Mesenchymal stem cell (in vitro differentiated cells and primary cell): ENCODE measurements around the gene KLHDC7B.
A peak's percentile ranks its signal among the peaks of the same experiment; 100 is the strongest.

Source experiments
- DNase-seq: peaks from one replicate; pipeline ENCODE4 v3.0.0-alpha.2; 2013
- H2AFZ ChIP-seq: one replicate; pipeline ENCODE4 v1.6.1; 2013; ENCODE audit warnings: low read depth, mild to moderate bottlenecking, control low read depth, inconsistent platforms, low read length, moderate library complexity
- H2AK5ac ChIP-seq: 2 replicates; pipeline ENCODE4 v1.6.1; 2013; ENCODE audit warnings: low read length, moderate library complexity, mild to moderate bottlenecking, inconsistent platforms; ENCODE audit not compliant: severe bottlenecking
- H2BK120ac ChIP-seq: one replicate; pipeline ENCODE4 v1.6.1; 2013; ENCODE audit warnings: low read depth, mild to moderate bottlenecking, inconsistent platforms, low read length, moderate library complexity
- H2BK12ac ChIP-seq, 2 experiments: one replicate each; pipeline ENCODE4 v1.6.1; 2013; ENCODE audit warnings: inconsistent platforms in 2 of 2, low read length in 2 of 2, mild to moderate bottlenecking in 2 of 2, moderate library complexity in 2 of 2, control low read depth in 1 of 2
- H2BK15ac ChIP-seq: one replicate; pipeline ENCODE4 v1.6.1; 2013; ENCODE audit warnings: mild to moderate bottlenecking, low read depth, inconsistent platforms; ENCODE audit not compliant: poor library complexity, severe bottlenecking
- H2BK5ac ChIP-seq: 2 replicates; pipeline ENCODE4 v1.6.1; 2013; ENCODE audit warnings: low read depth, mild to moderate bottlenecking, low read length, control low read depth, inconsistent platforms; ENCODE audit not compliant: poor library complexity, severe bottlenecking
- H3K14ac ChIP-seq, 2 experiments: one replicate each; pipeline ENCODE4 v1.6.1; 2013; ENCODE audit warnings: inconsistent platforms in 2 of 2, low read length in 2 of 2, control low read depth in 1 of 2, mild to moderate bottlenecking in 1 of 2, moderate library complexity in 1 of 2
- H3K18ac ChIP-seq, 2 experiments: one replicate each; pipeline ENCODE4 v1.6.1; 2013; ENCODE audit warnings: inconsistent platforms in 2 of 2, low read length in 2 of 2, control low read depth in 1 of 2, low read depth in 1 of 2, mild to moderate bottlenecking in 1 of 2
- H3K23ac ChIP-seq, 2 experiments: one replicate each; pipeline ENCODE4 v1.6.1; 2013; ENCODE audit warnings: inconsistent platforms in 2 of 2, low read length in 2 of 2, mild to moderate bottlenecking in 2 of 2, moderate library complexity in 2 of 2, control low read depth in 1 of 2
- H3K27ac ChIP-seq: 2 replicates; pipeline ENCODE4 v1.5.1; 2013; ENCODE audit warnings: mild to moderate bottlenecking, moderate library complexity, low read length, control low read depth, inconsistent platforms; ENCODE audit not compliant: poor library complexity, severe bottlenecking
- H3K27me3 ChIP-seq, 2 experiments: 2 replicates each; pipeline versions ENCODE4 v1.6.1 to v1.7.0; 2013; ENCODE audit warnings: low read length in 2 of 2, mild to moderate bottlenecking in 2 of 2, moderate library complexity in 2 of 2, control low read depth in 1 of 2, inconsistent platforms in 1 of 2; ENCODE audit not compliant: control insufficient read depth in 1 of 2, insufficient read depth in 1 of 2
- H3K36me3 ChIP-seq, 2 experiments: 2 replicates each; pipeline versions ENCODE4 v1.6.1 to v1.7.0; 2013; ENCODE audit warnings: low read length in 2 of 2, control low read depth in 1 of 2, inconsistent platforms in 1 of 2, low read depth in 1 of 2, mild to moderate bottlenecking in 1 of 2; ENCODE audit not compliant: insufficient read depth in 2 of 2, control insufficient read depth in 1 of 2
- H3K4ac ChIP-seq, 2 experiments: one replicate each; pipeline ENCODE4 v1.6.1; 2013; ENCODE audit warnings: inconsistent platforms in 2 of 2, low read length in 2 of 2, mild to moderate bottlenecking in 2 of 2, moderate library complexity in 2 of 2, control low read depth in 1 of 2, low read depth in 1 of 2
- H3K4me1 ChIP-seq: 2 replicates; pipeline ENCODE4 v1.6.1; 2013; ENCODE audit warnings: low read depth, low read length, control low read depth; ENCODE audit not compliant: control insufficient read depth, insufficient read depth
- H3K4me2 ChIP-seq: 2 replicates; pipeline ENCODE4 v1.6.1; 2013; ENCODE audit warnings: low read length, mild to moderate bottlenecking, inconsistent platforms; ENCODE audit not compliant: poor library complexity, severe bottlenecking
- H3K4me3 ChIP-seq, 2 experiments: 2 replicates each; pipeline versions ENCODE4 v1.5.1 to v1.7.0; 2013; ENCODE audit warnings: low read length in 2 of 2, mild to moderate bottlenecking in 2 of 2, control low read depth in 1 of 2, low read depth in 1 of 2; ENCODE audit not compliant: insufficient read depth in 1 of 2
- H3K79me1 ChIP-seq: replicated peaks from 2 replicates; pipeline ENCODE4 v1.6.1; 2013; ENCODE audit warnings: mild to moderate bottlenecking, control low read depth, low read length, inconsistent platforms; ENCODE audit not compliant: poor library complexity, severe bottlenecking
- H3K9ac ChIP-seq: 2 replicates; pipeline ENCODE4 v1.7.0; 2013; ENCODE audit warnings: mild to moderate bottlenecking, low read length, moderate library complexity
- H3K9me3 ChIP-seq: 2 replicates; pipeline ENCODE4 v1.7.0; 2013; ENCODE audit warnings: mild to moderate bottlenecking, low read length; ENCODE audit not compliant: control insufficient read depth
- H4K8ac ChIP-seq: one replicate; pipeline ENCODE4 v1.6.1; 2013; ENCODE audit warnings: inconsistent platforms, mild to moderate bottlenecking, low read length, moderate library complexity
- H4K91ac ChIP-seq: one replicate; pipeline ENCODE4 v1.6.1; 2013; ENCODE audit warnings: mild to moderate bottlenecking, low read length, inconsistent platforms
- WGBS: methylation state at CpG from one replicate; pipeline ENCODE4 v1.1.7; 2013; ENCODE audit warnings: mixed read lengths; 5-methylcytosine and 5-hydroxymethylcytosine counted together

The KLHDC7B gene

GRCh38 chr22:50507421-50507990, 38.2 kb upstream of the KLHDC7B start, which contains the start of gene LMF2:
LMF2 (minus strand) TSS chr22:50507702; CDS start chr22:50507675, 27 bp downstream.
- H3K79me1 ChIP-seq, result peaks cover 29% of the 10 kb centered on the region
- H4K91ac ChIP-seq, result peak within 1 kb of the TSS; percentile 95
- peak within 1 kb of the TSS; percentile 97 for H4K8ac ChIP-seq
- H3K27me3 ChIP-seq, result no peaks in the 10 kb centered on the region
- WGBS, result 0% methylated on average over 9 of the region's 62 CpGs
- no peak within 1 kb of the TSS for H2AK5ac ChIP-seq
- peak within 1 kb of the TSS; percentile 97 for H3K18ac ChIP-seq
- peaks cover 12% of the 10 kb centered on the region for H3K4me1 ChIP-seq
- peak within 1 kb of the TSS; percentile 41 to 80 for H3K4ac ChIP-seq
- H2BK12ac ChIP-seq, result no peak within 1 kb of the TSS
- H3K14ac ChIP-seq, result peak within 1 kb of the TSS in 1 of 2 experiments; percentile 92
- DNase-seq, result peak; percentile 79
- no peaks in the 10 kb centered on the region for H3K9me3 ChIP-seq
- H3K4me2 ChIP-seq, result peak within 1 kb of the TSS; percentile 64
- H3K23ac ChIP-seq, result peak within 1 kb of the TSS in 1 of 2 experiments; percentile 46
- peak within 1 kb of the TSS; percentile 99 to 100 for H3K4me3 ChIP-seq
- H3K27ac ChIP-seq, result peak within 1 kb of the TSS; percentile 60
- H2BK5ac ChIP-seq, result no peak within 1 kb of the TSS
- H3K36me3 ChIP-seq, result peaks cover 29 to 37% of the 10 kb centered on the region in 2 experiments
- H3K9ac ChIP-seq, result peak within 1 kb of the TSS; percentile 97
- peak within 1 kb of the TSS; percentile 80 for H2BK15ac ChIP-seq
- H2BK120ac ChIP-seq, result no peak within 1 kb of the TSS
- H2AFZ ChIP-seq, result peak within 1 kb of the TSS; percentile 55

GRCh38 chr22:50507991-50508884, 37.5 kb upstream of the KLHDC7B start, which contains the start of gene NCAPH2:
NCAPH2 (plus strand) TSS chr22:50508224; CDS start chr22:50508338, 114 bp downstream.
- H2BK12ac ChIP-seq, result no peak within 1 kb of the TSS
- no peaks in the 10 kb centered on the region for H3K27me3 ChIP-seq
- H2BK15ac ChIP-seq, result peak within 1 kb of the TSS; percentile 80
- H3K4ac ChIP-seq, result peak within 1 kb of the TSS in 1 of 2 experiments; percentile 80
- no peak within 1 kb of the TSS for H2BK5ac ChIP-seq
- no peak within 1 kb of the TSS for H2BK120ac ChIP-seq
- peak within 1 kb of the TSS; percentile 60 for H3K27ac ChIP-seq
- H3K9me3 ChIP-seq, result no peaks in the 10 kb centered on the region
- peak within 1 kb of the TSS in 1 of 2 experiments; percentile 92 for H3K14ac ChIP-seq
- H2AK5ac ChIP-seq, result no peak within 1 kb of the TSS
- H3K9ac ChIP-seq, result peak within 1 kb of the TSS; percentile 97
- peak within 1 kb of the TSS; percentile 97 for H3K18ac ChIP-seq
- WGBS, result under 1% methylated on average over 51 of the region's 76 CpGs
- peak; percentile 96 for DNase-seq
- H3K79me1 ChIP-seq, result peaks cover 28% of the 10 kb centered on the region
- H4K91ac ChIP-seq, result peak within 1 kb of the TSS; percentile 95
- peaks cover 22 to 32% of the 10 kb centered on the region in 2 experiments for H3K36me3 ChIP-seq
- H3K4me2 ChIP-seq, result peak within 1 kb of the TSS; percentile 64
- H2AFZ ChIP-seq, result peak within 1 kb of the TSS; percentile 55
- peak within 1 kb of the TSS; percentile 99 to 100 for H3K4me3 ChIP-seq
- peak within 1 kb of the TSS in 1 of 2 experiments; percentile 46 for H3K23ac ChIP-seq
- H3K4me1 ChIP-seq, result peaks cover 14% of the 10 kb centered on the region
- H4K8ac ChIP-seq, result peak within 1 kb of the TSS; percentile 97

GRCh38 chr22:50508897-50509296, 36.8 kb upstream of the KLHDC7B start:
- Histone ChIP-seq H2AK5ac (no peak overlapping the region), H3K23ac (no peak overlapping the region), H3K27me3 (no peaks in the 10 kb centered on the region), H3K79me1 (peaks cover 26% of the 10 kb centered on the region), H3K4me2 (peak overlapping the region; percentile 61), H3K9ac (peak overlapping the region; percentile 84), H3K27ac (no peak overlapping the region), H3K4ac (peak overlapping the region in 1 of 2 experiments; percentile 11), H4K8ac (no peak overlapping the region), H2BK15ac (no peak overlapping the region), H3K18ac (no peak overlapping the region), H3K9me3 (no peaks in the 10 kb centered on the region), H3K4me1 (peaks cover 14% of the 10 kb centered on the region), H2AFZ (no peak overlapping the region), H2BK5ac (no peak overlapping the region), H4K91ac (no peak overlapping the region), H3K4me3 (peak overlapping the region in 1 of 2 experiments; percentile 85), H2BK120ac (no peak overlapping the region), H2BK12ac (no peak overlapping the region), H3K36me3 (peaks cover 19 to 26% of the 10 kb centered on the region in 2 experiments), H3K14ac (peak overlapping the region in 1 of 2 experiments; percentile 76)
- 42% methylated on average over 3 of the region's 3 CpGs for WGBS
- DNase-seq, result no peak

- H3K14ac ChIP-seq, result no peak overlapping the region
- no peaks in the 10 kb centered on the region for H3K9me3 ChIP-seq
- over 99% methylated on average over 15 of the region's 15 CpGs for WGBS
- H3K27ac ChIP-seq, result no peak overlapping the region
- H4K8ac ChIP-seq, result no peak overlapping the region
- no peak overlapping the region for H2AK5ac ChIP-seq
- H3K79me1 ChIP-seq, result peaks cover 45% of the 10 kb centered on the region
- no peak overlapping the region for H4K91ac ChIP-seq
- H2BK12ac ChIP-seq, result no peak overlapping the region
- H3K4me1 ChIP-seq, result peaks cover 4% of the 10 kb centered on the region
- no peak overlapping the region for H3K4me2 ChIP-seq
- H3K18ac ChIP-seq, result no peak overlapping the region
- no peak overlapping the region for H2BK5ac ChIP-seq
- no peak overlapping the region for H2BK15ac ChIP-seq
- H3K9ac ChIP-seq, result no peak overlapping the region
- H3K36me3 ChIP-seq, result peaks cover 24 to 30% of the 10 kb centered on the region in 2 experiments
- DNase-seq, result no peak
- no peak overlapping the region for H3K23ac ChIP-seq
- H2AFZ ChIP-seq, result no peak overlapping the region
- no peaks in the 10 kb centered on the region for H3K27me3 ChIP-seq
- H3K4ac ChIP-seq, result no peak overlapping the region
- H2BK120ac ChIP-seq, result no peak overlapping the region
- no peak overlapping the region for H3K4me3 ChIP-seq
Measured at GRCh38 chr22:50513175-50513574, 32.5 kb upstream of the KLHDC7B start.
